Liver (tissue), 3 donors: ENCODE data around the gene PMCH.

Experiments used
- EGR1 ChIP-seq, 2 donors: IDR thresholded peaks; 2 replicates each; pipeline ENCODE4 v1.6.1; 2016 to 2018; ENCODE audit warnings: antibody characterized with exemption in 2 of 2, low read depth in 2 of 2
- JUND ChIP-seq, 2 donors: IDR thresholded peaks; 2 replicates each; pipeline ENCODE4 v1.6.1; 2016; ENCODE audit warnings: antibody characterized with exemption in 2 of 2
- NR2F2 ChIP-seq: IDR thresholded peaks from 2 replicates; pipeline ENCODE4 v1.6.1; 2016; ENCODE audit warnings: antibody characterized with exemption
- RAD21 ChIP-seq, 2 donors: IDR thresholded peaks; 2 replicates each; pipeline ENCODE4 v1.6.1; 2016; ENCODE audit warnings: antibody characterized with exemption in 2 of 2, mild to moderate bottlenecking in 2 of 2
- SP1 ChIP-seq: IDR thresholded peaks from 2 replicates; pipeline ENCODE4 v1.6.1; 2018; ENCODE audit warnings: antibody characterized with exemption, mild to moderate bottlenecking
- TAF1 ChIP-seq: conservative IDR thresholded peaks from 2 replicates; pipeline ENCODE4 v1.6.1; 2016; ENCODE audit warnings: antibody characterized with exemption, mild to moderate bottlenecking
- YY1 ChIP-seq: IDR thresholded peaks from 2 replicates; pipeline ENCODE4 v1.6.1; 2016; ENCODE audit warnings: antibody characterized with exemption, mild to moderate bottlenecking
- TF ChIP-seq, protein P1 (sequence below): IDR thresholded peaks from 2 replicates; pipeline ENCODE4 v1.6.1; 2016; ENCODE audit warnings: antibody characterized with exemption
- TF ChIP-seq, protein P2 (sequence below): fragments of 150-350 bp; IDR thresholded peaks from 2 replicates; pipeline ENCODE4 v1.5.1; 2017; ENCODE audit warnings: improper control_type of control experiment, low read depth, low read length; ENCODE audit not compliant: missing input control
- TF ChIP-seq, protein P3 (sequence below): IDR thresholded peaks from 2 replicates; pipeline ENCODE4 v1.6.1; 2016; ENCODE audit warnings: antibody characterized with exemption, mild to moderate bottlenecking
- donor health status: healthy.
- donor health status: healthy.

DNA sequence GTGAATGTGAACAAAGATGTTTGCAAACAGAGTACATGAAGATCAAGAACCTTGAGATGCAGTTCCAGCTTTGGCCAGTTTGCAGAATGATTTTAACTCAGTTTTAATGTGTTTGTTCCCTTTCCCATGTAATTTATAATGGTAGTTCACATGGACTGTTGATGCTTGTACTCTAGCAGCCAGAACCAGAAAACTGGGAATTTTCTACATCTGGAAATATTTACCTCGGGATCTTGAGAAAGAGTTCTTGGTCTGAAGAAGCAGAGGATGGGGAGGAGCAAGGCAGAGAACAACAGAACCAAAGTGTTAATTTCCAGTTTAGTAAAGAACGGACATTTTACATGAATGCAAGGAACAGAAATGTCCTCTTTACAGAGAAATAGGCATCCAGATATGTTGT is 37.0 kb upstream of the PMCH start:
- TF ChIP-seq TAF1 (no peak), EGR1 (IDR thresholded peaks at IDR 0.05; ENCODE audit: low read depth in 2 of 2) (no peak), YY1 (no peak), RAD21 (IDR thresholded peaks at IDR 0.05) (no peak), JUND (IDR thresholded peaks at IDR 0.05) (no peak), SP1 (no peak), NR2F2 (no peak)
- TF ChIP-seq, protein P1, sequence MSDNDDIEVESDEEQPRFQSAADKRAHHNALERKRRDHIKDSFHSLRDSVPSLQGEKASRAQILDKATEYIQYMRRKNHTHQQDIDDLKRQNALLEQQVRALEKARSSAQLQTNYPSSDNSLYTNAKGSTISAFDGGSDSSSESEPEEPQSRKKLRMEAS: no peak
- TF ChIP-seq, protein P2, sequence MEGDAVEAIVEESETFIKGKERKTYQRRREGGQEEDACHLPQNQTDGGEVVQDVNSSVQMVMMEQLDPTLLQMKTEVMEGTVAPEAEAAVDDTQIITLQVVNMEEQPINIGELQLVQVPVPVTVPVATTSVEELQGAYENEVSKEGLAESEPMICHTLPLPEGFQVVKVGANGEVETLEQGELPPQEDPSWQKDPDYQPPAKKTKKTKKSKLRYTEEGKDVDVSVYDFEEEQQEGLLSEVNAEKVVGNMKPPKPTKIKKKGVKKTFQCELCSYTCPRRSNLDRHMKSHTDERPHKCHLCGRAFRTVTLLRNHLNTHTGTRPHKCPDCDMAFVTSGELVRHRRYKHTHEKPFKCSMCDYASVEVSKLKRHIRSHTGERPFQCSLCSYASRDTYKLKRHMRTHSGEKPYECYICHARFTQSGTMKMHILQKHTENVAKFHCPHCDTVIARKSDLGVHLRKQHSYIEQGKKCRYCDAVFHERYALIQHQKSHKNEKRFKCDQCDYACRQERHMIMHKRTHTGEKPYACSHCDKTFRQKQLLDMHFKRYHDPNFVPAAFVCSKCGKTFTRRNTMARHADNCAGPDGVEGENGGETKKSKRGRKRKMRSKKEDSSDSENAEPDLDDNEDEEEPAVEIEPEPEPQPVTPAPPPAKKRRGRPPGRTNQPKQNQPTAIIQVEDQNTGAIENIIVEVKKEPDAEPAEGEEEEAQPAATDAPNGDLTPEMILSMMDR: no peak
- TF ChIP-seq, protein P3, sequence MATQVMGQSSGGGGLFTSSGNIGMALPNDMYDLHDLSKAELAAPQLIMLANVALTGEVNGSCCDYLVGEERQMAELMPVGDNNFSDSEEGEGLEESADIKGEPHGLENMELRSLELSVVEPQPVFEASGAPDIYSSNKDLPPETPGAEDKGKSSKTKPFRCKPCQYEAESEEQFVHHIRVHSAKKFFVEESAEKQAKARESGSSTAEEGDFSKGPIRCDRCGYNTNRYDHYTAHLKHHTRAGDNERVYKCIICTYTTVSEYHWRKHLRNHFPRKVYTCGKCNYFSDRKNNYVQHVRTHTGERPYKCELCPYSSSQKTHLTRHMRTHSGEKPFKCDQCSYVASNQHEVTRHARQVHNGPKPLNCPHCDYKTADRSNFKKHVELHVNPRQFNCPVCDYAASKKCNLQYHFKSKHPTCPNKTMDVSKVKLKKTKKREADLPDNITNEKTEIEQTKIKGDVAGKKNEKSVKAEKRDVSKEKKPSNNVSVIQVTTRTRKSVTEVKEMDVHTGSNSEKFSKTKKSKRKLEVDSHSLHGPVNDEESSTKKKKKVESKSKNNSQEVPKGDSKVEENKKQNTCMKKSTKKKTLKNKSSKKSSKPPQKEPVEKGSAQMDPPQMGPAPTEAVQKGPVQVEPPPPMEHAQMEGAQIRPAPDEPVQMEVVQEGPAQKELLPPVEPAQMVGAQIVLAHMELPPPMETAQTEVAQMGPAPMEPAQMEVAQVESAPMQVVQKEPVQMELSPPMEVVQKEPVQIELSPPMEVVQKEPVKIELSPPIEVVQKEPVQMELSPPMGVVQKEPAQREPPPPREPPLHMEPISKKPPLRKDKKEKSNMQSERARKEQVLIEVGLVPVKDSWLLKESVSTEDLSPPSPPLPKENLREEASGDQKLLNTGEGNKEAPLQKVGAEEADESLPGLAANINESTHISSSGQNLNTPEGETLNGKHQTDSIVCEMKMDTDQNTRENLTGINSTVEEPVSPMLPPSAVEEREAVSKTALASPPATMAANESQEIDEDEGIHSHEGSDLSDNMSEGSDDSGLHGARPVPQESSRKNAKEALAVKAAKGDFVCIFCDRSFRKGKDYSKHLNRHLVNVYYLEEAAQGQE: no peak
